HEK293 (cell line): Measurements from ENCODE around the gene PARVA.
"Not testable (repeated sequence)": the region's sequence is repeated elsewhere in the genome, so short reads cannot be mapped to it uniquely, and the experiment has no call there.

Experiments
- CTCF ChIP-seq: fragments of 450-650 bp; formaldehyde crosslinking; IDR thresholded peaks from 2 replicates; pipeline ENCODE4 v1.5.1; 2016; ENCODE audit warnings: missing biosample characterization, missing genetic modification characterization
- HIC1 ChIP-seq: fragments of 450-650 bp; formaldehyde crosslinking; IDR thresholded peaks from 2 replicates; pipeline ENCODE4 v1.5.1; 2016; ENCODE audit warnings: missing biosample characterization, missing genetic modification characterization
- HOXA7 ChIP-seq: sonication (generic); formaldehyde crosslinking; IDR thresholded peaks from 2 replicates; pipeline ENCODE4 v1.8.1; 2022; ENCODE audit warnings: missing genetic modification reagents, borderline replicate concordance
- PBX3 ChIP-seq: sonication (generic); formaldehyde crosslinking; IDR thresholded peaks from 2 replicates; pipeline ENCODE4 v1.8.1; 2022; ENCODE audit warnings: mild to moderate bottlenecking, moderate library complexity, missing genetic modification reagents
- SP2 ChIP-seq: fragments of 450-650 bp; formaldehyde crosslinking; IDR thresholded peaks from 2 replicates; pipeline ENCODE4 v1.5.1; 2016; ENCODE audit warnings: missing biosample characterization, missing genetic modification characterization
- ZNF138 ChIP-seq: fragments of 450-650 bp; formaldehyde crosslinking; IDR thresholded peaks from 2 replicates; pipeline ENCODE4 v1.5.1; 2016; ENCODE audit warnings: missing biosample characterization, missing genetic modification characterization, borderline replicate concordance
- ZNF140 ChIP-seq: fragments of 450-650 bp; formaldehyde crosslinking; IDR thresholded peaks from 2 replicates; pipeline ENCODE4 v1.5.1; 2016; ENCODE audit warnings: missing biosample characterization, missing genetic modification characterization
- ZNF26 ChIP-seq: fragments of 450-650 bp; formaldehyde crosslinking; IDR thresholded peaks from 2 replicates; pipeline ENCODE4 v1.5.1; 2016; ENCODE audit warnings: missing biosample characterization, missing genetic modification characterization
- ZNF626 ChIP-seq: fragments of 450-650 bp; sonication (Bioruptor Pico); formaldehyde crosslinking; IDR thresholded peaks from 2 replicates; pipeline ENCODE4 v1.5.1; 2018; ENCODE audit warnings: missing biosample characterization, missing genetic modification characterization, inconsistent platforms

- TF ChIP-seq CTCF (tag by site-specific recombination); HIC1 (tag by site-specific recombination); SP2 (tag by site-specific recombination); ZNF26 (tag by site-specific recombination); HOXA7; ZNF138; ZNF140 (tag by site-specific recombination); PBX3 (CRISPR knock-in tag); ZNF626 (tag by site-specific recombination): not testable (repeated sequence)
These were observed 11.3 kb upstream of the PARVA start for GRCh38 chr11:12365965-12366575.
